ENCODE measurements around the gene CLGN.
"Not testable (repeated sequence)": the region's sequence is repeated elsewhere in the genome, so short reads cannot be mapped to it uniquely, and the experiment has no call there.

Gene CLGN, protein sequence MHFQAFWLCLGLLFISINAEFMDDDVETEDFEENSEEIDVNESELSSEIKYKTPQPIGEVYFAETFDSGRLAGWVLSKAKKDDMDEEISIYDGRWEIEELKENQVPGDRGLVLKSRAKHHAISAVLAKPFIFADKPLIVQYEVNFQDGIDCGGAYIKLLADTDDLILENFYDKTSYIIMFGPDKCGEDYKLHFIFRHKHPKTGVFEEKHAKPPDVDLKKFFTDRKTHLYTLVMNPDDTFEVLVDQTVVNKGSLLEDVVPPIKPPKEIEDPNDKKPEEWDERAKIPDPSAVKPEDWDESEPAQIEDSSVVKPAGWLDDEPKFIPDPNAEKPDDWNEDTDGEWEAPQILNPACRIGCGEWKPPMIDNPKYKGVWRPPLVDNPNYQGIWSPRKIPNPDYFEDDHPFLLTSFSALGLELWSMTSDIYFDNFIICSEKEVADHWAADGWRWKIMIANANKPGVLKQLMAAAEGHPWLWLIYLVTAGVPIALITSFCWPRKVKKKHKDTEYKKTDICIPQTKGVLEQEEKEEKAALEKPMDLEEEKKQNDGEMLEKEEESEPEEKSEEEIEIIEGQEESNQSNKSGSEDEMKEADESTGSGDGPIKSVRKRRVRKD

DNA sequence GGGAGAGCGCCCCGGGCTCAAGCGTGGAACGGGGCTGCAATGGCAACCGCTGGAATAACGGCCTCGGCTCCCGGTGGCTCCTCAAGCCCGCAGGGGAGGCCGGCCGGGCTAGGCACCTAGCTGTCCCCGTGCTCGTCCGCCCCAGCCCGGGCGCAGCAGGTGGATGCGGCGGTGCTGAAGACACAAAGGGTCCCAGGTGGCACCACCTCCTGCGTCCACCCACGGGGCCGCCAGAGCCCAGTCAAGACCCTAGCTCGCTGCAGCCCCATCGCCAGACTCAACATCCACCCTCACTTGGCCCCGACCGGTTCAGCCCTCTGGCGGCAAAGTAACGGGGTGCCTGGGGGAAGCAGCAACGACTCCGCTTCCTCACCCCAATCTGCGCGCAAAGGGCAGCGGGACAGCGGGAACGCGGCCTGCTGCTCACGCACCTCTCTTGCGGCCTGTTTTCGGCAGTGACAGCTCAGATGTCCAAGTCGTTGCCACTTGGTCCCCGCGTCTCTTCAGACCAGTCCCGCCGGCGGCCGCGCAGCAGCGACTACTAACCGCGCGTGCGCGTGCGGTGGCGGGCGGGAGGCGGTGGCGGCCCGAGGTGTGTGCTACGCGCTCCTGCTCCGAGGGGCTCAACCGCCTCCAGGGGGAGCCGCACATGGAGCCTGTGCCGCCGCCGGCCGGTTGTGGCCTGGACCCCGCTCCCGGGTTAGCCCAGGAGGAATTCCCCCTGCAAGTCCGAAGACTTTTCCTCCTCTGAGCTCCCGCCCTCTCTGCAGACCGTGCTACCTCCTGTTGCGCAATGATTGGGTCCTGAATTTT is at the start of gene CLGN:
CLGN (minus strand) TSS at position 543 of the 813 bp plus-strand sequence. CDS start 14,570 bp downstream, outside the sequence.
- peaks cover 3% of the 10 kb centered on the region for H3K4me1 ChIP-seq (ENCODE audit: control insufficient read depth, insufficient read depth, low read length)
- peak within 1 kb of the TSS; percentile 80 for H3K4me3 ChIP-seq (ENCODE audit: low read length)

DNA sequence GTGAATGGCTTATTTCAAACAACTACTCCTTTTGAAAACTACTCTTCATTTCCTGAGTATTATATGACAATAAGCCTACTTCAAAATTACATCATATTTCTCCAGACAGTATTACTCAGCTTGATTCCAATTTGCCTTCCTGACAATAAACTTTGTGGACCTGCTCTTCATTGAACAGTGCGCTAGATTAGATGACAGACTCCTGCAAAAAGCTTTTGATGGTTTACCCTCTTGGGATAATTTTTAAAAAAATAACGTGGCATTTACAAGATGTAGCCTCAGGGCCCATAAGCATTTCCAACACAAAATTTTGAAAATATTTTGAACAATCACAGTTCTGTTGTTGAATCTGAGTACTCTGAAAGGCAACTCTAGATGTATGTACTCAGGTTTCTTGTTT is 44.7 kb upstream of the CLGN start:
- no peak overlapping the region for H3K4me3 ChIP-seq (ENCODE audit: low read length)
- no peak overlapping the region for H3K9ac ChIP-seq (ENCODE audit: low read length)
- H3K27me3 ChIP-seq (ENCODE audit: control insufficient read depth, insufficient read depth, low read length), result no peaks in the 10 kb centered on the region
- no peaks in the 10 kb centered on the region for H3K36me3 ChIP-seq (ENCODE audit: control insufficient read depth, insufficient read depth, low read length)
- H3K27ac ChIP-seq (ENCODE audit: low read depth, low read length), result no peak overlapping the region
- H3K4me1 ChIP-seq (ENCODE audit: control insufficient read depth, insufficient read depth, low read length), result no peaks in the 10 kb centered on the region

More for the DNA sequence above, at the start of gene CLGN:
- Histone ChIP-seq H3K27ac (ENCODE audit: low read depth, low read length) (no peak within 1 kb of the TSS), H3K9ac (ENCODE audit: low read length) (no peak within 1 kb of the TSS), H3K27me3 (ENCODE audit: control insufficient read depth, insufficient read depth, low read length) (no peaks in the 10 kb centered on the region), H3K36me3 (ENCODE audit: control insufficient read depth, insufficient read depth, low read length) (no peaks in the 10 kb centered on the region)

DNA sequence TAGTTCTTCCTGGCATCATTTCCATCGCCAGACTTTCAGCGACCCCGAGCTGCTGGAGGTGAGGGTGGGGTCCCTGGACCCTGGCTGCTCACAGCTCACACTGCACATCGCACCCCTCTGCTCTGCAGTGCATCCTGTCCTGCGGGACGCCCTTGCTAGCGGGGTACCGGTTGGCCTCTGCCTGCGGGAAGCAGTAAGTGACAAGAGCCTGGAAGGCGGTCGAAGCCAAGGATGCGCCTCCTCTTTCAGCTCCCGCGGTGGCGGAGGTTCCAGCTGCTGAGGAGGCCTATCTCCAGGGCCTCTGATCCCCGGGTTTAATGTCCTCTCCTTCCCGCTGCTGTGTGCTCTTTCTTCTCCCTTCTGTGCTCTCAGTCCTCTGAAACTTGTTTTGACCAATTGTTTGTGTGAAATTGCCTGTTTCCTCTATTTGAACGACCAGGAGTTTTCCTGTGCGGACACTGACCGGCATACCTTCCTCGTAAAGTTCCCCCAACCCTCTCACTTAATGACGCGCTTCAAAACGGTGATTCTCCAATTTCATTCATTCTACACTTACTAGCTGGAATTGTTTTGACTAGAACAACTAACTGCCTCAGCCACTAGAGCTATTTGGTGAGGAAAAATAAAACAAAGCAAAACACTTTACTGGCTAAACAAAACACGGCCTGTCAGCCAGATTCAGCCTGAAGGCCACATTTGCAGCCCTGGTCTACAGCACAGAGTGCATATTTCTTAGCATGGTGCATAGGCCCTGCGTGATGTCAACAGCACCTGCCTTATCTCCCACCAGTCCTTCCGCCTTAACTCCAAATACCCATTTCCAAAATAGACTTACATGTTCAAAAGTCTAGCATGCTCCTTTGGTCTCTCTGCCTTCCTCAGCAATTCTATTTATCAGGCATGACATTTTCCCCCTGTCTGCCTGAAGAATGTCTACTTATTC is 42.6 kb upstream of the CLGN start:
- no peaks in the 10 kb centered on the region for H3K27me3 ChIP-seq (ENCODE audit: control insufficient read depth, insufficient read depth, low read length)
- no peaks in the 10 kb centered on the region for H3K4me1 ChIP-seq (ENCODE audit: control insufficient read depth, insufficient read depth, low read length)
- H3K9ac ChIP-seq (ENCODE audit: low read length), result no peak overlapping the region
- H3K27ac ChIP-seq (ENCODE audit: low read depth, low read length), result no peak overlapping the region
- no peak overlapping the region for H3K4me3 ChIP-seq (ENCODE audit: low read length)
- no peaks in the 10 kb centered on the region for H3K36me3 ChIP-seq (ENCODE audit: control insufficient read depth, insufficient read depth, low read length)

DNA sequence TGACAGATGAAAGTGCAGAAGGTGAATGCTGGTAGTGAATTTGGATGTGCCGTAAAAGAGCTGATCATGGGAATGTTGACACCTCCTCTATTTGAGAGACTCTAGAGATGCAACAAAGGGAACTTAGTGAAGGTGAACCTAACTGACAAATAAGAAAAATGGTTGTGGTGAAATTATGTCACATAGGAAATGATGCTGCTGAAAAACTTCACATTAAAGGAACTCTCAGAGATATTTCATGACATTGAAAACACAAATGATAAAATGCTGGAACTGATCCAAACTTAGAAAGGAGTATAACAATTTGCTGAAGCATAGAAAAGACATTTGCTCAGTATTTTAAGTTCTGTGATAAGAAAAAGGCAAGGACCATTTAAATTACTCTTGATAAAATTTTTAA is 38.7 kb upstream of the CLGN start:
- Histone ChIP-seq H3K9ac (ENCODE audit: low read length) (no peak overlapping the region), H3K27me3 (ENCODE audit: control insufficient read depth, insufficient read depth, low read length) (no peaks in the 10 kb centered on the region), H3K4me3 (ENCODE audit: low read length) (no peak overlapping the region), H3K27ac (ENCODE audit: low read depth, low read length) (no peak overlapping the region), H3K36me3 (ENCODE audit: control insufficient read depth, insufficient read depth, low read length) (no peaks in the 10 kb centered on the region), H3K4me1 (ENCODE audit: control insufficient read depth, insufficient read depth, low read length) (no peaks in the 10 kb centered on the region)

DNA sequence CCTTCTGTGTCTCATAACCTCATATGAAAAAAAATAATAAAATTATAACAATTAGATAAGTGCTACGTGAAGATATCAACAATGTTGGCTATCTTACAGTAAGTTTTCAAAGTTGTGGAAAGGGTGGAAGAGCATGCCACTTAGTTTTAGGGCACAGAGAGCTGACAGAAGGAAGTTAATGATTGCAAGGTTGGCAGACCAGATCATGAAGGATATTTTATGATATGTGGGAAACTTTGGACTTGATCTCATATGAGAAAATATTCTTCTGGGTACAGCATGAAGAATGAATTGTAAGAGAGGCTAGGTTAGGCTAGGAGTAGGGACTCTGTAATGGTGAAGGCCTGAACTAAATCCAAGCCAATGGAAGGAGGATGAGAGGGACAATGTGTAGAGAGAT is 36.2 kb upstream of the CLGN start:
- H3K4me3 ChIP-seq (ENCODE audit: low read length), result no peak overlapping the region
- H3K27me3 ChIP-seq (ENCODE audit: control insufficient read depth, insufficient read depth, low read length), result no peaks in the 10 kb centered on the region
- no peaks in the 10 kb centered on the region for H3K4me1 ChIP-seq (ENCODE audit: control insufficient read depth, insufficient read depth, low read length)
- no peaks in the 10 kb centered on the region for H3K36me3 ChIP-seq (ENCODE audit: control insufficient read depth, insufficient read depth, low read length)
- no peak overlapping the region for H3K9ac ChIP-seq (ENCODE audit: low read length)
- H3K27ac ChIP-seq (ENCODE audit: low read depth, low read length), result no peak overlapping the region

DNA sequence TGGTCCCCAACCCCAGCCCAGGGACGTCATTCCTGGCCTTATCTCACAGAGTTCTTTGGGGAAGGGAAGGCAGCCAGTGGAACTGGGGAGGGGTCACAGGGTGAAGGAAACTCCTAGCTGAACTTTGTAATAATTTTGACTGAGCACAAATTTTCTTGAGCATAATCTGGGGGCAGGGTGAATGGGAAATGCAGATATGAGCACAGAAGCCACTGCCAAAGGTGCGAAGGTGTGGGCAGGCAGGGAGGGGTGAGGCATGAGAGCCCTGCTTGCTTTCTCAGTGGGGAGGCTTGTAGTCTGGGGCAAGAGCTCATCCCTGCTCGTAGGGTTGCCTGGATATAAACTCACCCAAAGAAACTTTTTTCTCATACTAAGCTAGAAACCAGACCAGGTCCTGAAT is 35.7 kb upstream of the CLGN start:
- Histone ChIP-seq H3K27me3 (ENCODE audit: control insufficient read depth, insufficient read depth, low read length) (no peaks in the 10 kb centered on the region), H3K36me3 (ENCODE audit: control insufficient read depth, insufficient read depth, low read length) (no peaks in the 10 kb centered on the region), H3K4me1 (ENCODE audit: control insufficient read depth, insufficient read depth, low read length) (no peaks in the 10 kb centered on the region), H3K4me3 (ENCODE audit: low read length) (no peak overlapping the region), H3K27ac (ENCODE audit: low read depth, low read length) (no peak overlapping the region), H3K9ac (ENCODE audit: low read length) (no peak overlapping the region)

DNA sequence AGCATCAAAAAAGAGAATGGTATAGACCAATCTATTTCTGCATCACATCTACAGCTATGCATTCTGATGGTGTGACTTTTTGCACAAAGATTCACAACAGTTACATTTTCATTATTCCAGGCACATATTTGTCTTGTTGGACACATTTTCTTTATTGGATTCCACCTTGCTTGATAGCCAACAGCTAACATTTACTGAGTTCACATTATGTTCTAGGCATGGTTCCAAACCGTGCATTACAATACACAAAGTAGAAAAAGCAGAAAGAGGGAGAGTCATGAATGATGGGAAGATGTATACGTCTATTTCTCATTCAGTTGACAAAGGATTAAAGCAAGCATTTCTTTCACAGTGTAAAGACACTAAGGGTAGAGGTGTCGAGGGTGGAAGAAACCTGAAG is 22.9 kb upstream of the CLGN start:
- H3K9ac ChIP-seq (ENCODE audit: low read length), result no peak overlapping the region
- H3K36me3 ChIP-seq (ENCODE audit: control insufficient read depth, insufficient read depth, low read length), result no peaks in the 10 kb centered on the region
- H3K27me3 ChIP-seq (ENCODE audit: control insufficient read depth, insufficient read depth, low read length), result no peaks in the 10 kb centered on the region
- H3K4me1 ChIP-seq (ENCODE audit: control insufficient read depth, insufficient read depth, low read length), result no peaks in the 10 kb centered on the region
- no peak overlapping the region for H3K4me3 ChIP-seq (ENCODE audit: low read length)
- no peak overlapping the region for H3K27ac ChIP-seq (ENCODE audit: low read depth, low read length)

DNA sequence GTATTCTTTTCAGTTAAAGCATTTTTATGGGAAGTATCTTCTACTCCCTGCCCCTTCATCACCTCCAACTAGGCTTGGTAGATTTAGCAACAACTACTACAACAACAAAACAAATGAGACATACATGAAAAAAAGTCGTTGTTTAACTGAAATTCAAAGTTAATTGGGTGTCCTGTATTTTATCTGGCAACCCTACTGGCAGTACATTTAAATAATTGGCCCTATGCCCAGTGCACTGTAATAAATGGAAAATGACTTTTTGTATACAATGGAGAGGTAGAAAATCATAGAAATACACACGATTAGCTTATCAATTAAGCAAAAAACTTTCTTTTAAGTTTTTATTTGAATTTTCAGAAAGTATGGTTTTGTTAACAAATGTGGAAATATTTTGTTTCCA is 21.4 kb upstream of the CLGN start:
- no peak overlapping the region for H3K4me3 ChIP-seq (ENCODE audit: low read length)
- no peaks in the 10 kb centered on the region for H3K36me3 ChIP-seq (ENCODE audit: control insufficient read depth, insufficient read depth, low read length)
- H3K27me3 ChIP-seq (ENCODE audit: control insufficient read depth, insufficient read depth, low read length), result no peaks in the 10 kb centered on the region
- H3K27ac ChIP-seq (ENCODE audit: low read depth, low read length), result no peak overlapping the region
- H3K4me1 ChIP-seq (ENCODE audit: control insufficient read depth, insufficient read depth, low read length), result no peaks in the 10 kb centered on the region
- H3K9ac ChIP-seq (ENCODE audit: low read length), result no peak overlapping the region

DNA sequence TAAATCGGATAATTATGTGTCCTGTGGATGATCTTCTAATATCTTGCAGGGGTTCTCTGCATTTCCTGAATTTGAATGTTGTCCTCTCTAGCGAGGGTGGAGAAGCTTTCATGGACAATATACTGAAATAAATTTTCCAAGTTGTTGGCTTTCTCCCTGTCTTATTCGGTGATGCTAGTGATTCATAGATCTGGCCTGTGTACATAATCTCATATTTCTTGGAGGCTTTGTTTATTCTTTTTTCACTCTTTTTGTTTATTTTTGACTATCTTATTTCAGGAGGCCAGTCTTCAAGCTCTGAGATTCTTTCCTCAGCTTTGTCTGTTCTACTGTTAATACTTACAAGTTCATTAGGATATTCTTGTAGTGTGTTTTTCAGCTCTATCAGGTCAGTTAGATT is 20.7 kb upstream of the CLGN start:
- H3K9ac ChIP-seq (ENCODE audit: low read length), result no peak overlapping the region
- no peaks in the 10 kb centered on the region for H3K4me1 ChIP-seq (ENCODE audit: control insufficient read depth, insufficient read depth, low read length)
- no peaks in the 10 kb centered on the region for H3K36me3 ChIP-seq (ENCODE audit: control insufficient read depth, insufficient read depth, low read length)
- no peak overlapping the region for H3K27ac ChIP-seq (ENCODE audit: low read depth, low read length)
- H3K4me3 ChIP-seq (ENCODE audit: low read length), result no peak overlapping the region
- H3K27me3 ChIP-seq (ENCODE audit: control insufficient read depth, insufficient read depth, low read length), result no peaks in the 10 kb centered on the region

DNA sequence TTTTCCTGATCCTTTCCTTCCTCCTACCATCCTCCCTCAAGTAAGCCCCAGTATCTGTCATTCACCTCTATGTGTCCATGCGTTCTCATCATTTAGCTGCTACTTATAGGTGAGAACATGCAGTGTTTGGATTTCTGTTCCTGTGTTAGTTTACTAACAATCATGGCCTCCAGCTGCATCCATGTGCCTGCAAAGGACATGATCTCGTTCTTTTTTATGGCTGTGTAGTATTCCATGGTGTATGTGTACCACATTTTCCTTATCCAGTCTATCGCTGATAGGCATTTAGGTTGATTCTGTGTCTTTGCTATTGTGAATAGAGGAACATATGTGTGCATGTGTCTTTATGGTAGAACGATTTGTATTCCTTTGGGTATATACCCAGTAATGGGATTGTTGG is 16.9 kb upstream of the CLGN start:
- H3K4me1 ChIP-seq (ENCODE audit: control insufficient read depth, insufficient read depth, low read length); H3K27me3 ChIP-seq (ENCODE audit: control insufficient read depth, insufficient read depth, low read length); H3K27ac ChIP-seq (ENCODE audit: low read depth, low read length): not testable (repeated sequence)

DNA sequence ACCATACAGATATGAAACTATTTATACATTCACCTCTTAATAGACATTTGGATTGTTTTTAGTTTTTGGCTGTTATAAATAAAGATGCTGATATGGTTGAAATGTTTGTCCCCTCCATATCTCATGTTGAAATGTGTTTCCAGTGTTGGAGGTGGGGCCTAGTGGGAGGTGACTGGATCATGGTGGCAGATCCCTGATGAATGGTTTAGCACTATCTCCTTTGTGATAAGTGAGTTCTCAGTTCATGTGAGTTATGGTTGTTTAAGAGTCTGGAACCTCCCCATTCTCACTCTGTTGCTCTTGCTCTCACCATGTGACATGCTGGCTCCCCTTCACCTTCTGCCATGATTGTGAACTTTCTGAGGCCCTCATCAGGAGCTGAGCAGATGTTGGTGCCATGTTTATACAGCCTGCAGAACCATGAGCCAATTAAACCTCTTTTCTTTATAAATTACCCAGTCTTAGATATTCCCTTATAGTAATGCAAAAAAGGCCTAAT is 12.2 kb upstream of the CLGN start:
- no peaks in the 10 kb centered on the region for H3K27me3 ChIP-seq (ENCODE audit: control insufficient read depth, insufficient read depth, low read length)
- no peaks in the 10 kb centered on the region for H3K4me1 ChIP-seq (ENCODE audit: control insufficient read depth, insufficient read depth, low read length)
- no peak overlapping the region for H3K4me3 ChIP-seq (ENCODE audit: low read length)
- no peak overlapping the region for H3K27ac ChIP-seq (ENCODE audit: low read depth, low read length)
- H3K36me3 ChIP-seq (ENCODE audit: control insufficient read depth, insufficient read depth, low read length), result no peaks in the 10 kb centered on the region
- H3K9ac ChIP-seq (ENCODE audit: low read length), result no peak overlapping the region

More for the DNA sequence above, 16.9 kb upstream of the CLGN start:
- not testable (repeated sequence) for H3K36me3 ChIP-seq (ENCODE audit: control insufficient read depth, insufficient read depth, low read length); H3K9ac ChIP-seq (ENCODE audit: low read length); H3K4me3 ChIP-seq (ENCODE audit: low read length)

Measured in rectal smooth muscle tissue (tissue), 1 donor.